Ecto neural progenitor cell (in vitro differentiated cells): Measurements from ENCODE around the gene PTPN14.

ENCODE experiments used
- DNase-seq: peaks from one replicate; pipeline ENCODE4 v3.0.0-alpha.2; 2018; ENCODE audit warnings: low spot score

The PTPN14 gene

DNA sequence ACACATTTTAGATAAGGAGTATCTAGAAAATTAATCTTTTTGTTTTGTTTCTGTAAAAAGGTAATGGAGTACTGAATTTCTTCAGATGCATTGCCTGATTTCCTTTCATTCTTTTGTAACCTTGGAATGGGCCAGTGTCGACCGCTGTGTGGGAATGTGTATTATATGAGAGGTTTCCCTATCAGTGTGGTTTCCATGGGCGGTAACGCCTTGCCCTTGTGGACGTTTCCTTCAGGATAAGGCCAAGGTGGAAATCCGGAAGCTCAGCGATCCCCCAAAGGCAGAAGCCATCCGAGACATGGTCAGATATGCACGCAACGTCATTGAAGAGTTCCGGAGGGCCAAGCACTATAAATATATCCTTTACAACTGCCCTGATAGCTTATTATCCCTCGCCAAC, 220.7 kb downstream of the PTPN14 start:
- DNase-seq = no peak

DNA sequence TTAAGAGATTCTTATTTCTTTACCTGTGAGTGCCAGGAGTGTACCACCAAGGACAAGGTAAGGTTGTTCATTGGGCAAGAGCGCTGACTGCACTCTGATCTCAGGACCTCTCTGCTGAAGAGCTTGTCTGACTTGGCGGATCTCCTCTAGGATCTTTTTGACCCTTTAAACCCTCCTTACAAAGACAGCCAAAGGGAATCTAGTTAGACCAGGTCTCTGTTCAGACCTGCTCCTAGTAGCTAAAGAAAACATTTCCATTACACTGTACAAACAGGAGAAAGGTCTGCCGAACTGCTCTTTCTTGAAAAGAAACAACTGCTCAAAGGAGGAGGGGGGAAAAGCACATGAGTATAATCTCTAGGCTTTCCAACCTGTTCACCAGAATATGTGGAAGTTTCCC, 221.2 kb downstream of the PTPN14 start:
- no peak for DNase-seq

DNA sequence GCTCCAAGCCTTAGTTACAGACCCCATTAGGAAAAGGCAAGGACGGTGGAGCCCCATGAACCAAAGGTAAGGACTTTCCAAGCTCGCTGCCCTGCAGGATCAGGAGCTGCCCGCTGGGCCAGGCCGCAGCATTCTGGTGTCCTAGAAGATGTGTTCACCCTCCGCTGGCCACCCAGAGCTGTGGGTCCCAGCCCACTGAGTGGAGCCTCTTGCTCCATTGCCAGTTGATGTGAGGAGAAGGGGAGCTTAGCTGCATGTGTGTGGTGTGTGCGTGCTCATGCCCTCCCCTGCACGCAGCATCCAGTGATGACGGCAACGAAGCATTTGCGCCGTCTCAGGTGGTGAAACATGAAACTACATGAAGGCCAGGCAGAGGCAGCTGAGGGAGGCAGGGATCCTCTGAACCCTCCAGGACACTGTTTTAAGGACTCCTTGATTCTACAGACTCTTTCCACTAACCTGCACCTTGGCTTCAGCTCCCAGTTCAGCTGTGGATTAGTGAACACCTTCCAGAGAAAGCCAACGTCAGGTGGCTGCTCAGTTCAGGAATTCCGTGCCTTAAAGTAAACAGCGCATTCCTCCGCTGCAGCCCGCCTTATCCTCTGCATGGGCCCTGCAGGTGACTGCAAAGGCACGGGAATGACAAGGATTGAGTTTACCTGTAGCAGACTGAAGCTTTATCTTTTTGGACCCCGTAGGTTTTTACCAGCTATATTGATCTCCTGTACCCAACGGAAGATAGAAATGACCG, 221.8 kb downstream of the PTPN14 start:
- no peak for DNase-seq

DNA sequence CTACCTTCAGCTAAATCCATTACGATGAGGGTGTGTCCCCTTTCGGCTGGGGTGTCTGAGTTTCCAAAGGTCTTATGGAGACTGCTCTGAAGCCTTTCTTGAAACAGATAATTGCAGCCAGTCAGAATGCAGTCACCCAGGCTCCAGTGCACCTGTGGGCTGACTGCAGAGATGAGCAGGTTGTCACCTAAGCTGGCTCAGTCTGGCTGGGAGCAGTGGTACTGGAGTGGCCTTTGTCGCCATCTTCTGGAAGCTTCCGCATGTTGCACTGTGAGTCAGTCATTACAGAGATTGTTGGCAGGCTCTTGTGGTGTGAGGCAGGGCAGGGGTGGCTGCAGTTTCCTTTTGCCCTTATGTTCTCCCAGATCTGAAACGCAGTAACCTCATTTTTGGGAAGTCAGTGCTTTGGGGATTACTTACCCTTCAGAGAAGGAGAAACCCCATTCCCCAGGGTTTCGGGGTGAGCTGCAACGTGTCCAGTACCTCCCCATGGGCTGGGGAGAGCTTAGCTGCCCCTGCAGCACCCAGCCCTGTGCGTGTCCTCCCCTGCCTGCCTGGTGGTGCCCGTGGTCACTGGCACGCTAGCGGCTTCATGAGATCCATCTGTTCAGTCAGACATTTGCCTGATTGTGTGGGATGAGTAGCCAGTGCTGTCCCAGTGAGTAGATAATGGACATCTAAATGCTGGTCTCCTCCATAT, 222.5 kb downstream of the PTPN14 start:
- peak; percentile 84 for DNase-seq

DNA sequence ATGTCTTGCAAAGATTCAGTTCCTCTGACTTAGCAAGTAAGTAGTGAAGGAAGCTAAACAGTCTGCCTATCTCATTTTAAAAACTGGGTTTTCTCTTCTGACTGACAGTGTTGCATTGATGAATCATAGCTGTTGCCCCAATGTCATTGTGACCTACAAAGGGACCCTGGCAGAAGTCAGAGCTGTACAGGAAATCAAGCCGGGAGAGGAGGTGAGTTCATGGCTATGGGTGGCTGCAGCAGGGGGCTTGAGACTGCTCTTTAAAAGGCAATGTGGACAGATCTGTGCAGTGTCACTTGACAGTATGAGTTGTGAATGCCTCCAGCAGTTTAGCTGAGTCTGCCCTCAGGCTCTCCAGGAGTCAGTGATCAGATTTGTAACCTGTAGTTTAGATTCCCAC, 223.9 kb downstream of the PTPN14 start:
- no peak for DNase-seq

DNA sequence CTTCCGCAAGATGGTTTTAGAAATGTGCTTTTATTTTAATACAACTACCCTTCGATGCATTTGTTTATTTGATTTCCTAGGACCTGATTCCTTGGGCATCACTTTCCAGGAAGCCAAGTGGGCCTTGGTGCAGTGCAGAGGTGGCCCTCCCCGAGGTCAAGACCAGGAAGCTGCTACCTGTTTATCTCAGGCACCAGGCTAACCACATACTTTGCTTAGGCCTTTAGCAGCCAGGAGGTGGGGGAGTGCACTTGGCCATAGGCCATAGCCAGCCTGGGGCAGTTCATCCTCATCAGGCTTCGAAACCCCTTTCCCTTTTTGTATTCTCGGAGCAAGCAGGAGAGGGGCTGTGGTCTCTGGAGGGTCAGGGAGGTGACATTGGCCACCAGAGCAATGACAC, 225.0 kb downstream of the PTPN14 start:
- DNase-seq = no peak

DNA sequence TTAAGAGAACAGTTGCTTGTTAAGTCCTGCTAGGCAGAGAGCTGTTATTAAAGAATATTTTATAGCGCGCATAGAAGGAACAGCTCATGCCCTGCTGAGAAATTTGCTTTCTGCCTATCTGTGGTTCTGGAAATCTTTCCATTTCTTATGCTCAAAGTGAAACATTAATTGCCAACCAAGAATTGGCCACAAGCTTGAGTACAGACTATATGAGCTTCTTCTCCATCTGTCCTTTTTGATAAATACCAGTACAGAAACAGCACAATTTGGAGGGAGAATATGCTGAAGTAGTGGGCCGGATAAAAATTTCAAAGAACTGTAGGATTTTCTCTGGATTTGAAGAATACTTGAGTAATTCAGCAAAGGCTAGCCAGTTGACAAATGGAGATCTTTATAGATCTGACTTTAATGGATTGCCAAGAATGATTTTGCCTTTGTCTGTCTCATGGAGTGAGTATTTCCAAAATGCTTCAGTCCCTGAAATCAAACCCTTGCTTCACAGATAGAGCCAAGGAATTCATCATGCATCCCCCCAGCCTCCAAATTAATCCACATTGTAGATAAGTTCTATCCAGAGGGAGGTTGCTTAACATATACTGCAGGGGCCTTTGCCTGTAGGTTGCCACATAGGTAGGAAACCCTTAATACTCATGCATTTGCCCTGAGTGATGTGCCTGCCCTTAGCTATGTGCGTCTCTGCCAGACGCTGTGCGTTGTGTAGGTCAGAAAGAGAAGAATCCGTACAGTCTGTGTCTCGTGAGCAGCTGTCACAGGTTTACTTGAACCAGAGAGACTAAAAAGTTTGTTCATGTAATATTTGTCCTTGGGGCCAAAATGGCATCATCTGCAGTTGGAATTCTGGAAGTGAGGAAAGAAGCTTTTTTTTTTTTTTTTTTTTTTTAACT, 226.3 kb downstream of the PTPN14 start:
- DNase-seq = no peak

DNA sequence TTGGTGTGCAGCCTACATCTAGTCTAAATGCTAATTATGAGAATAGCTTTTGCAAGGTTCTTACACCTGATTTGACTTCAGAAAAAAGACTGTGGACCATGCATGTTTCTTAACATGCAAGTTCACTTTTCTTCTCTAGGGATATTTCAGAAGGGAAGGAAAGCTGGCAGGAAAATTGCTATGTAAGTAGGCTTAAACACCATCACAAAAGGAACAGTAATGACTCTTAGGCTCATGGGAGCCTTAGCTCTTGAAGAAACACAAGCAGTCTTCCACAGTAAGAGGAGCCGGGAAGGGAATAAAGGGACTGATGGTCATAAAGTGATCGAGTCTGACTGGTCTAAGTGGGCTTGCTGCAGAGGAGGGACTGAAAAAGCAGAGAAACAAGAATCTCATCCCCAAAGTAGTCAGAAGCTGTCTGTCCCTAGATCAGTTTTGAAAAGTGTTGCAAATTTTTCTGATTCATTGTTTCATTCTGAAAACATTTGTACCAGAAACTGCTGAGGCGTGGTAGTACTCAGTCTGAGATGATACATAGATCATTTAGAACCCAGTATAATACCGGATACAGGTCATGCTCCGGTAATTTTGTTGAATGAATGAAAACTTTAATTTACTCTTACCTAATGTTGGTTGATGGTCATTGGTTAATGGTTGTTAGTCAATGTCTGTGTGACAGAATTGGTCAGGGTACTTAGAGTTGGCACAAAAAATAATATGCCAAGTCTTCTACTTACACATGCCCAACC, 229.5 kb downstream of the PTPN14 start:
- no peak for DNase-seq

DNA sequence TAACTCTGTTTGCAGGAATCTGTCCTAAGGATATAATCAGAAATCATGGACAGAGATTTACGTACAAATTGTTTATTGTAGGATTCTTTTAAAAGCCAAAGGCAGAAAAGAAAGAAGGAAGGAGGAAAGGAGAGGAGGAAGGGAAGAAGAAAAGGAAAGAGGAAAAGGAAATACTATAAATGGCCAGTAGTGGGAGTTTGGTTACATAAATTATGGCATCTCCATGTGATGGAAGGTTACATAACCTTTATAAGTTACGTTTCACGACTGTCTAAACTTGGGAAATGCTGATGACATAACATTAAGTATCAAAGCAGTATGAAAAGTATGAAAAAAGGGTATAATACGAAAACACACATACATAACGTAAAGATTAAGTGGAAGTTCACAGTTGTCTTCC, 231.5 kb downstream of the PTPN14 start:
- DNase-seq = no peak

DNA sequence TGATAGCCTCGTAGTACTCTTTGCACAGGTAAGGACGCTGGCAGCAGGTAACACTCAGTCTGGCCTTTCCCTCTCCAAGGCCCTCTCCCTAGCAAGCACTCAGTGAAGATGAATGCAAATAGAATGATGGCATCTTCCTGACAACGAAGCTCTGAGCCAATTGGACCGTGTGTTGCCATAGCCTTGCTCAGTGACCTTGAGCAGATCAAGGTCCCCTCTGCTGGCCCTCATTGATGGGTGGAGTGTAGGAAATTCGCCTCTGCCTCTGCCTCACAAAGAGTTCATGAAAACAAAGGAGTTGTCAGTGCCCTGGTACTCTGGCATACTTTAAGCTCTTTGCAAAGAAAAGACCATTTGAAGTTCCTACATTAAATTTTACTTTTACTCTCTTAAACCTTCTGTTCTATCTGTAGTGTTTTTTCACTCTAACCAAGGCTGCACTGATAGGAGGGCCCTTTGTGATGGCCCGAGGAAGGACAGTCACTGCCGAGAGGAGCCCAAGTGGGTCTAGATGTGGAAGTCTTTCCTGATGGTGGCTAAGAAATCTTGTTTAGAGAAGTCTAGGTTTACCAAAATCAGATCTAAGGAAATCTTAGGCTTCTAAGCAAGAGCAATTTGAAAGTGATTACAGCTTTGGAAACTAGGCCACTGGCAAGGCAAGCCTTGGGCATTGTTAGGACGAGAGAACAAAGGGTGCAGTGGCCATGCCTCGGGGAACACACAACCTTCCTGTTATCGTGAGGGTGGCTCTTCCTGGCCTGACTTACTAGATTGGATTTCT, 232.3 kb downstream of the PTPN14 start:
- DNase-seq = no peak

DNA sequence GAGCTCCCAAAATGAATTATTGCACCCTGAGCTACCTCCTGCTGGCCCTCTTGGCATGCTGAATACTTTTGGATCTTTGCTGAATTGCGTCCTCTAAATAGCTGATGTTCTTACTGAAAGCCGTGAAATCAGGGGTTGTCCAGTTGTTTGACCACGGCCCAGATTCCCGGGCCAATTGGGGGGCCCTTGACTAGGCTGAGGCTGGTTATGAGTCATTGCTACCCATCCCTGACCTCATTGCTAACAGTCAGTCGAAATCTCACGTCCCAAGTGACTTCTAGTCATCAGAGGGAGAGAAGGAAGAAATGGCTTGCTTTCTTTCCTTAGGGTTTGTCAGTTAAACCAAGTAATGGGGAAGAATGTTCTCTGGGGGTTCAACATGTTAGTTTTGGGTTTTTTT, 233.0 kb downstream of the PTPN14 start:
- no peak for DNase-seq

DNA sequence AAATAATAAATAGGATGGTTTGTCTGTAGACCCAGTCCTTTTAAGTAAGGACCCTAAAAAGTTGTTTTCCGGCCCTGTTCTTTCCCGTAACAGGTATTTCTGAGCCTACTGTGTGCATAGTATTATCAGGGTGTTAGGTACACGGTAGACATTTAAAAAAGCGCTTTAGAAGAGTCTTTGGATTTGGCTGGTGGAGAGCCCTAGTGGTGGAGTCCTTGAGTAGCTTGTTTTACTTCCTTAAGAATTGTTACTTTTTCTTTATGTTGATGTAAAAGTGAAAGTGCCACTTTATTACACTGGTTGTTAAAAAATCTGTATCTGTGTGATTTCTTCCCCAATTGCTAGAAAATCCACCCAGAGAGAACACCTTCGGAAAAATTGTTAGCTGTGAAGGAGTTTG, 233.7 kb downstream of the PTPN14 start:
- DNase-seq = no peak

DNA sequence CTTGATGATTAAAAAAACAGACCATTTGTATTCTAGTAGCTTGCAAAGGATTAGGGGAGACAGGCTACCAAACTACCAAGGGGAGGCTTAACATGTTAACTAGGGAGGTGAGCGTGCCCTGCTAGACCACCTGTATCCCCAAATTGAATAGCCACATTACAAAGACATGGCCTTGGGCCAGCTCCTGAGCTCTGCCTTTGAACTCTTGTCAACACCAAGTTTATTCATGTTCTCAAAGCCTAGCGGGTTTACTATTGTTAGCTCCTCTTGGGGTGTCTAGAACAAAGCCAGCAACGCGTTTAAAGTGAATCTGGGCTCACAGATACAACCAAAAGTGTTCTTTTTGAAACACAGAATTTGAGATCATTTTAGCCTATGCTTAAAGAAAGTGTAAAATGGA, 234.1 kb downstream of the PTPN14 start:
- DNase-seq = no peak

DNA sequence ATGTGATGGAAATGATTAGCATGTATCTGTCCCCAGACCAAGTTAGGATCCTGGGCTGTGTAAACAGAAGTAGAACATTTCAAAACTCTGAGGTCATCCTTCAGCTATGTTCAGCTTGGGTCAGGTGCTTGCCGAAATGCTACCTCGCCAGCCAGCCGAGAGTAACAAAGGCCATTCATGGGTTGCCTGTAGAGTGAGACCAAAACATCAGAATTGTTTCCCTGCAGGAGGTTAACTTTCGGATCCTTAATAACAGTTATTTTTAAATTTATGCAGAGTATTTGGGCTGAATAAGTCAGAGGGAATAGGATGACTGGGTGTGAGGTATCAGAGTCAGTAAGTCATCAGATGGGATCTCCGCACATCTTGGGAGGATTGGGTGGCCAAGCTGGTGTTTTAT, 234.8 kb downstream of the PTPN14 start:
- no peak for DNase-seq

DNA sequence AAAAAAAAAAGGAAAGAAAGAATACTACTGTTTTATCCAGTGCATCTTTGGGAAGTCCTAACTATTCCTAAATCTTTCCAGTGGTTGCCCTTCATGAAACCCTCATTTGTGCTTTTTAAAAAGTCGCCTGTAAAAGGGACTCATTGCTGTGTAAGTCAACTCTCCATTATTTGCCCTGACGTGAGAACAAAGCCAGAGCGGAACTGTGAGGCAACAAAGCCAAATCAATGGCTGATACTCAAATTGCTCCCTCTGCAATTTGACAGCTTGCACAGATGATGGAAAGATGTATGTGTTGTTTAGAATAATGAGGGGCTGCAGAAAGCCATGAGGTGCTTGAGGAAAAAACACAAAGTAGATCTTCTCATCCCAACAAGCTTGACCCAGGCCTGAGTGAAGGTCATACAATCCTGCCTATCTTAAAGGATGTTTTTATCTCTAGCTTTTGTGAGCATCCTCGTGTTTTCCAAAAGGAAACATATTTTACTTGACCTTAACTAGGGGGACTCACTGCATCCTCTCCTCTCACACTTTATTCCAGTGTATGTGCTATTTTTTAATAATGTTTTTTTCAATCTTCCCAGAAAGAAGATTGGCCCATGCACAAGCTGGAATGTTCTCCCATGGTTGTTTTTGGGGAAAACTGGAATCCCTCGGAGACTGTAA, 237.1 kb downstream of the PTPN14 start:
- DNase-seq = no peak

DNA sequence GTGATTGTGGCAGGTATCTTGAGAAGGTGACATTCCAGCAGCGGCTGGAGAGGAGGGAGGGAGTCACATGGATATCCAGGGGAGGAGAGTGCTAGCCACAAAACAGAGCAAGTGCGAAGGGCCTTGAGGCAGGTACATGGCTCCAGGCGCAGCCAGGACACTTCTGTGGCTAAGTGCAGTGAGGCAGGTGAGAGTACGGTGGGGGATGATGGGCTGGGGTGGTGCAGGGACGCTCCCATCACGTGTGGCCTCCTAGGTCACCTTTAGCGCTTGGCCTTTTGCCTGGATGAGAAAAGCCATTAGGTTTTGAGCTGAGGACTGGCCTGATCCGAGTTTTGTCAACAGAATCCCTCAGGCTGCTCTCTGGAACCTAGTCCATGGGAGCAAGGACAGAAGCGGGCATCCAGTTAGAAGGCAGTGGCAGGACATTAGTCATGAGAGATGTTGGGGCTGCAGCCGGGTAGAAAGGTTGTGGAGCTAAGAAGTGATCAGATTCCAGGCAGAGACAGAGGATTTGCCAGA, 238.8 kb downstream of the PTPN14 start:
- DNase-seq = no peak

DNA sequence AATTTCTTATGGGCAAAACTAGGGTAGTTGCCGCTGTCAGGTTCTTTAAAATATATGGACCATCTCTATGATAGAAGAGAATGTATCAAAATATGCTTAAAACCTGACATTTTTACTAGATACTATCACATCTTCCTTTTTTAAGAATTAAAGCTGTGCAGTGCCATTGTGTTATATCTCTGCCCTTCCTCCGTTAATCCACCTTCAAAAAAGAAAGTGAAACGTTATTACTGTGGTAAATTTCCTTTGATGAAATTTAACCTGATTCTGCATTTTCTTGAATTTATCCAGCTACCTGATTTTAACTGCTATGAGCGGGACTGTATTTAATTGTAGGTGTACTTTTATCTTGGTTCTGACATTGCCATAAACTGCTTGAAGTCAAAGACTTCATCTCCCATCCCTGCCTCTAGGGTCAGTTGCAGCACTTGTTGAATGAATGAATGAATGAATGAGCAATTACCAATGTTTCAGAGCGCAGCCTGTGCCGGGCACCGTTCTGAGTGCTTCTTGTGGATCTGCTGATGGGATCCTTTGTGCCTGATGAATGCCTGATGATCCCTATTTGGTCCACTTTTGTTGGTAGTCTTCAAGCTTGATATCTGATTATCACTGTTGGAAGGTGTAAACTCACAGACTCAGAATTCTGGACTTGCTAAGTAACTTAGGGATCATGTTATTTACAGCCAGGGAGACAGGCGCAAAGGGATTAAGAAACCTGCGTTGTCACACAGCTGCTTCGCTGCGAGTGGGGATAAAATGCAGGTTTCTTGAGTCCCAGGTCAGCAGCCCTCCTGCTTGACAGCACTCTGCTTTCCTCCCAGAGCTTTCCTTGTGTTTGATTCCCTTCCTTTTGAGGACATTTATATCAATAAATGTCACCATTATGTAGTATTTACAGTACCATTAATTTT, 240.4 kb downstream of the PTPN14 start:
- DNase-seq = no peak

DNA sequence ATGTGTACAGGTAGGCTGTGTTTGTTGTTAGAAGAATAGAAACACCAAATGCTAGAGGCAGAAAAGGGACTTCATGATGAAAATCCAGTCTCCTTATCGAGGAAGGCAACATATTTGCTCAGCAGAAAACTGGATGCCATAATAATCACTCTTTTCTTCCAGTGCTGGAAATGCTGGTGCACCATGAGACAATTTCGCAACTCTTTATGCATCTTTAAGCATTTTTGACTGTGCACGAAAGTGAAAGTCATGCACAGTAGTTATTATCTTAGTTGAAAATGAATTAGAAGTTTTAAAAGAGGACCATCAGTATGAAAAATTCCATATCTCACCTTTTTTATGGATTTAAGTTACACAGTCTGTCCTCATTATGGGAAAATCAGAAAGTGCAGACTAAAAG, 241.4 kb downstream of the PTPN14 start:
- DNase-seq = no peak

DNA sequence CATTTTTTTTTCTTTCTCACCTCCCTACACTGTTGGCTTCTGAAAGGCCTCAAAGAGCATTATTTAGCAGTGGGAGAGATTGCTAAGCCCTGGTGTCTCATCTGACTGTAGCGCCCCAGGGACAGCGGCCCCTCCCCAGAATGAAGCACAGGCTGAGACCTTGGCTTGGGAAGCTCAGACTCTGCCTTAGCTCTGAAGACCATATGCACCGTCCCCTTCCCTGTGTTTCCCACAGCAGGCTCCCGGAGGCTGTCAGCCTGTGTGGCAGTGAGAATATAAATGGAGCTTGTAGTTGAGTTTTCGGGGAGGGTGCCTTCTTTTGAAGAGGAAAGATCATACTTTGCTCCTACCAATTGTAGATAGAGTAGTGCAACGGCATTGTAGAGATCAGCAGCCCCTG, 245.1 kb downstream of the PTPN14 start:
- DNase-seq = no peak
